Spleen (tissue), 11 donors: Measurements from ENCODE around the gene CDA. TPM values are rescaled to one million over a fixed set of nuclear protein-coding genes. Genes with fewer than 3 reads are reported as not detected.

Source experiments
- DNase-seq: peaks from one replicate; pipeline ENCODE4 v3.0.0-alpha.2; 2020
- H3K27ac ChIP-seq, 8 donors: fragments of 200-600 bp; sonication (generic) in 7 of 8; 1 replicate in 4 of 8; 2 replicates in 4 of 8; pipeline versions ENCODE4 v1.5.0 to v1.8.0; 2016 to 2021; ENCODE audit warnings: inconsistent platforms in 4 of 8, mild to moderate bottlenecking in 4 of 8, moderate library complexity in 1 of 8
- H3K27me3 ChIP-seq, 7 donors: fragments of 200-600 bp; sonication (generic) in 6 of 7; replicated peaks in 1 of 7; 1 replicate in 4 of 7; 2 replicates in 3 of 7; pipeline versions ENCODE4 v1.5.0 to v1.8.0; 2016 to 2021; ENCODE audit warnings: inconsistent platforms in 3 of 7, mild to moderate bottlenecking in 1 of 7
- H3K36me3 ChIP-seq, 6 donors: fragments of 200-600 bp; sonication (generic) in 5 of 6; 1 replicate in 4 of 6; 2 replicates in 2 of 6; pipeline versions ENCODE4 v1.5.0 to v1.8.0; 2016 to 2021; ENCODE audit warnings: inconsistent platforms in 2 of 6
- H3K4me1 ChIP-seq, 6 donors: fragments of 200-600 bp; sonication (generic) in 5 of 6; 1 replicate in 3 of 6; 2 replicates in 3 of 6; pipeline versions ENCODE4 v1.5.0 to v1.8.0; 2016 to 2021; ENCODE audit warnings: inconsistent platforms in 3 of 6
- H3K4me3 ChIP-seq, 8 donors: fragments of 200-600 bp; sonication (generic) in 7 of 8; 1 replicate in 4 of 8; 2 replicates in 4 of 8; pipeline versions ENCODE4 v1.5.0 to v1.8.0; 2016 to 2021; ENCODE audit warnings: inconsistent platforms in 4 of 8, mild to moderate bottlenecking in 4 of 8, moderate library complexity in 2 of 8
- H3K9me3 ChIP-seq, 8 donors: fragments of 200-600 bp; sonication (generic) in 7 of 8; 1 replicate in 4 of 8; 2 replicates in 4 of 8; pipeline versions ENCODE4 v1.5.0 to v1.8.0; 2016 to 2021; ENCODE audit warnings: inconsistent platforms in 4 of 8
- CTCF ChIP-seq, 11 experiments: fragments of 200-600 bp in 7 of 11; fragments of 450-650 bp in 4 of 11; sonication (generic) in 4 of 11; IDR thresholded peaks in 8 of 11; conservative IDR thresholded peaks in 3 of 11; 1 replicate in 7 of 11; 2 replicates in 4 of 11; pipeline versions ENCODE4 v1.4.0 to v1.8.0; 2016 to 2021; ENCODE audit warnings: antibody characterized with exemption in 11 of 11, inconsistent platforms in 4 of 11, mild to moderate bottlenecking in 1 of 11
- POLR2A ChIP-seq, 3 donors: fragments of 450-650 bp; IDR thresholded peaks; one replicate each; pipeline ENCODE4 v1.5.1; 2017; ENCODE audit warnings: antibody characterized with exemption in 3 of 3, mild to moderate bottlenecking in 1 of 3
- POLR2AphosphoS5 ChIP-seq, 3 donors: sonication (generic); formaldehyde crosslinking; IDR thresholded peaks; one replicate each; pipeline ENCODE4 v1.5.1; 2017; ENCODE audit warnings: antibody characterized with exemption in 3 of 3
- WGBS, 5 donors: extraction: QIAGEN DNeasy Blood & Tissue Kit in 3 of 5; methylation state at CpG; one replicate each; pipeline versions ENCODE4 v1.1.5 to v1.1.7; 2013 to 2018; 5-methylcytosine and 5-hydroxymethylcytosine counted together
- intact Hi-C: fragments of 100-400 bp; cut with DNase I; formaldehyde crosslinking; loops from one replicate; pipeline ENCODE4 v1.15.0; 2023; ENCODE audit warnings: low total_unique reads
- polyA plus RNA-seq, 3 donors: library from polyadenylated mRNA; stranded (reverse); fragments of 200-250 nt; gene quantifications; one replicate each; pipeline ENCODE4 v1.2.1, GENCODE V29; 2013
- total RNA-seq, 7 donors: library from RNA; depleted of rRNA in 3 of 7; stranded (reverse); fragments of >200 nt in 3 of 7; fragmentation: NEBNext Ultra II Directional in 4 of 7; extraction: Animal tissue kit (Norgen Biotek cat#: 25700) in 4 of 7; gene quantifications; one replicate each; pipeline versions ENCODE4 v1.1.0 to v1.2.1, GENCODE V29; 2016 to 2021
- donor health status: healthy with polysubstance abuse.
- donor health status: DM: no; HTN: no; CAD: no; lungs with moderate emphysema.
- donor health status: DM: no; HTN: no; CAD: no.
- donor health status: Bipolar disorder and iron deficiency.
- donor health status: healthy.
- donor health status: DM: no; HTN: no; CAD: no.
- donor health status: DM: yes; HTN: yes; CAD: no.

CDA gene
- total and polyA plus RNA-seq, 10 donors = 4.2 to 47.2 (median 15.6) TPM

GRCh38 chr1:20626098-20626427 lies 37.2 kb downstream of the CDA start:
- WGBS, 5 donors = 18 to 50% (median 48%) methylated on average over 1 of the region's 1 CpG
- TF ChIP-seq POLR2A (IDR thresholded peaks at IDR 0.05) (no peak), POLR2AphosphoS5 (IDR thresholded peaks at IDR 0.05) (no peak), CTCF (IDR thresholded peaks at IDR 0.05 in 8 of 11, conservative IDR thresholded peaks at IDR 0.05 in 3 of 11) (no peak)

DNA sequence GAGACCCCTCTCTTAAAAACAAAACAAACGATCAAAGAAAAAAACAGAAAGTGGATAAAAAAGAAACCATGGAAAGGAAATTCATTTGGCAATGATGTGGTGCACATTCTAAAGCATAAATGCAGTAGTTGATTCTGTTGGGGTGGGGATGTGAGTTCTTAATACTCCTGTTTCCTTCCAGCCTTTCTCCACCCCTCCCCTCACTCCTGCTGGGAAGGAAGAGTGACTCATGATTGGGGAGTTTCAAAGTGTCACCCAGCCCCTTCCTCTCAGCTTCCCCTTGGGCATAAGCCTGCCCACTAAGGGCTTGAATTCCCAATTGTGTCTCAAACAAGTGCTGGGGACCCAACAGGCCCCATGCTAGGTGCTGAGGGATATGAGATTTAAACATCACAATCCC lies 37.6 kb downstream of the CDA start:
- H3K4me1 ChIP-seq = no peaks in the 10 kb centered on the region
- no peaks in the 10 kb centered on the region for H3K36me3 ChIP-seq
- no peak for DNase-seq
- H3K27me3 ChIP-seq = no peaks in the 10 kb centered on the region
- no peak overlapping the region for H3K27ac ChIP-seq
- TF ChIP-seq CTCF (IDR thresholded peaks at IDR 0.05 in 8 of 11, conservative IDR thresholded peaks at IDR 0.05 in 3 of 11) (no peak), POLR2A (IDR thresholded peaks at IDR 0.05) (no peak), POLR2AphosphoS5 (IDR thresholded peaks at IDR 0.05) (no peak)
- 69 to 79% (median 76%) methylated on average over 1 of the region's 1 CpG for WGBS, 5 donors
- intact Hi-C loops = no loop called here
- H3K9me3 ChIP-seq = peaks cover 0 to 19% (median 0%) of the 10 kb centered on the region in 8 donors
- H3K4me3 ChIP-seq = no peak overlapping the region

More at GRCh38 chr1:20626098-20626427, 37.2 kb downstream of the CDA start:
- intact Hi-C loops = no loop called here
- no peaks in the 10 kb centered on the region for H3K36me3 ChIP-seq
- H3K9me3 ChIP-seq = peaks cover 0 to 19% (median 0%) of the 10 kb centered on the region in 8 donors
- no peak overlapping the region for H3K27ac ChIP-seq
- no peak overlapping the region for H3K4me3 ChIP-seq
- no peaks in the 10 kb centered on the region for H3K4me1 ChIP-seq
- DNase-seq = no peak
- no peaks in the 10 kb centered on the region for H3K27me3 ChIP-seq

- intact Hi-C loops = no loop called here
- Histone ChIP-seq H3K9me3 (peaks cover 0 to 19% (median 0%) of the 10 kb centered on the region in 8 donors), H3K27me3 (no peaks in the 10 kb centered on the region), H3K36me3 (no peaks in the 10 kb centered on the region), H3K4me1 (peaks cover 8 to 26% (median 17%) of the 10 kb centered on the region in 6 donors), H3K27ac (no peak overlapping the region), H3K4me3 (no peak overlapping the region)
- 45 to 59% (median 54%) methylated on average over 4 of the region's 4 CpGs for WGBS, 5 donors
- no peak for DNase-seq
- TF ChIP-seq POLR2AphosphoS5 (IDR thresholded peaks at IDR 0.05) (no peak), CTCF (IDR thresholded peaks at IDR 0.05 in 8 of 11, conservative IDR thresholded peaks at IDR 0.05 in 3 of 11) (no peak), POLR2A (IDR thresholded peaks at IDR 0.05) (no peak)
These were observed 41.8 kb downstream of the CDA start for GRCh38 chr1:20630729-20631128.

GRCh38 chr1:20632386-20632785 lies 43.5 kb downstream of the CDA start:
- Histone ChIP-seq H3K27me3 (no peaks in the 10 kb centered on the region), H3K4me1 (peaks cover 8 to 41% (median 18%) of the 10 kb centered on the region in 6 donors), H3K36me3 (peaks cover 0 to 13% (median 2%) of the 10 kb centered on the region in 6 donors), H3K4me3 (no peak overlapping the region), H3K27ac (no peak overlapping the region), H3K9me3 (peaks cover 0 to 19% (median 0%) of the 10 kb centered on the region in 8 donors)
- intact Hi-C loops = no loop called here
- WGBS, 5 donors = 89 to 96% (median 95%) methylated on average over 3 of the region's 3 CpGs
- DNase-seq = no peak
- TF ChIP-seq POLR2A (IDR thresholded peaks at IDR 0.05) (no peak), CTCF (IDR thresholded peaks at IDR 0.05 in 8 of 11, conservative IDR thresholded peaks at IDR 0.05 in 3 of 11) (no peak), POLR2AphosphoS5 (IDR thresholded peaks at IDR 0.05) (no peak)
